Fibroblast of peridontal ligament (primary cell): ENCODE results near the gene ZSCAN22.
"Not testable (repeated sequence)": the region's sequence is repeated elsewhere in the genome, so short reads cannot be mapped to it uniquely, and the experiment has no call there.

Experiments
- DNase-seq: peaks from one replicate; pipeline ENCODE4 v3.0.0-alpha.2; 2010; ENCODE audit errors: extremely low read depth

The ZSCAN22 gene

DNA sequence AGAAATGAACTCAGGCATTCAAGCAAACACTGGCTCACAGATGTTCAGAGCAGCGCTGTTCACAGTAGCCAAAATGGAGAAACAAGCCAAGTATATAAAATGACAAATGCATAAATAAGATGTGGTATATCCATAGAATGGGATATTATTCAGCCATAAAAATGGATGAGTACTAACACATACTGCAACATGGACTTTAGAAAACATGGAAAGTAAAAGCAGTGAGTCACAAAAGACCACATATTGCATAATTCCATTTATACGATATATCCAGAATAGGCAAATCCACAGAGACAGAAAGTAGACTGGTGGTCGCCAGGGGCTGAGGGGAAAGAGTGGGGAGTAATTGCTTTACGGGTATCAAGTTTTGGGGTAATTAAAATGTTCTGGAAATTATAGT is 47.4 kb downstream of the ZSCAN22 start:
- DNase-seq = peak; percentile 34

DNA sequence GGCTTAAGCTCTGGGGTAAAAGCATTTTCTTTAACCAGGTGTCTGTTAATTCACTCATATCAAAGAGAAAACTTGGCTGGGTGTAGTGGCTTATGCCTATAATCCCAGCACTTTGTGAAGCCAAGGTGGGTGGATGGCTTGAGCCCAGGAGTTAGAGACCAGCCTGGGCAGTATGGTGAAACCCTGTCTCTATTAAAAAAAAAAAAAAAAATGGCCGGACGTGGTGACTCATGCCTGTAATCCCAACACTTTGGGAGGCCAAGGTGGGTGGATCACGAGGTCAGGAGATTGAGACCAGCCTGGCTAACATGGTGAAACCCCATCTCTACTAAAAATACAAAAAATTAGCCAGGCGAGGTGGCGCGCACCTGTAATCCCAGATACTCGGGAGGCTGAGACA is 49.9 kb downstream of the ZSCAN22 start:
- not testable (repeated sequence) for DNase-seq

DNA sequence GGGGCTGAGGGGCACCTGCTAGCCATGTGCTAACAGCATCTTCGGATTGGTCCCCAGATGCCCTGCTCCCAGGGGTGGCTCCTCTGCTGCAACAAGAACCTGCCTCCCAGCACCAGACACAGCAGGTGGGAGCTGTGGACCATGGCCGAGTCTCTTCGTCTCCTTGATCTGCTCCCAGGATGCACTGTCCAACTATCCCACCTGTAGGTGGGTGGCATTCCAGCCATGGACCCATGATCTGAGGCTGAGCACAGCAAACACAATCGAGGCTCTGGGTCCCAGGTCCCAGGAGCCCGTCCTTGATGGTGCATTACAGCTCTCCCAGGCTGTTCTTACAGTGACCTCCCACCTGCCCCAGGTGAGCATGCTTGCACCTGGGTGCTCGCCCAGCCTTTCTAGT is 52.5 kb downstream of the ZSCAN22 start:
- no peak for DNase-seq

DNA sequence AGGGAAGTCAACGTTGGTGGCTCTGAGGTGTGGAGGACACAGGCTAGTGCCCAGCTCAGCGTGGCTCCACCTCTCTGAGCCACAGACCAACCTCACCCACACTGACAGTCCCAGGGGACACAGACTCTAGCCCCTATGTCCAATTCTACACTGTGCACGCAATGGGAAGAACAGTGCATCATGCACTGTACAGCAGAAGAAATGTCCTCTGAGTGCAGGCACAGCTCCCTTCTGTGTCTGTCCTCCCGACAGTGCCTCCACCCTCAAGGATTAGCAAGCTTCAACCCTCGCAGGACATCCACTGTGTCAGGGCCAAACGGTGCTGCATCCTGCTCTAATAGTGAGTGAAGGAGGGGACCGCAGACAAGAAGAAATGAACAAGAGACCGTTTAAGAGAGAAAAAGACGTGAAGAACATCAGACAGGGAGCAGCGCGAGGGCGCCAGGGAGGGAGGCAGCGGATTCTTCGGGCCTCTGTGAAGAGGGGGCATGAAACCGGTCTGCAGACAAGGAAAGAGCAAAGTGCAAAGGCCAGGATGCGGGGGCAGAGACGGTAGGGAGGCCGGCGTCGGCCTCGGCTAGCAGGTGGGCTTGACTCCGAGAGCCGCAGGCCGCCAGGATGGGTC is 53.4 kb downstream of the ZSCAN22 start:
- no peak for DNase-seq

DNA sequence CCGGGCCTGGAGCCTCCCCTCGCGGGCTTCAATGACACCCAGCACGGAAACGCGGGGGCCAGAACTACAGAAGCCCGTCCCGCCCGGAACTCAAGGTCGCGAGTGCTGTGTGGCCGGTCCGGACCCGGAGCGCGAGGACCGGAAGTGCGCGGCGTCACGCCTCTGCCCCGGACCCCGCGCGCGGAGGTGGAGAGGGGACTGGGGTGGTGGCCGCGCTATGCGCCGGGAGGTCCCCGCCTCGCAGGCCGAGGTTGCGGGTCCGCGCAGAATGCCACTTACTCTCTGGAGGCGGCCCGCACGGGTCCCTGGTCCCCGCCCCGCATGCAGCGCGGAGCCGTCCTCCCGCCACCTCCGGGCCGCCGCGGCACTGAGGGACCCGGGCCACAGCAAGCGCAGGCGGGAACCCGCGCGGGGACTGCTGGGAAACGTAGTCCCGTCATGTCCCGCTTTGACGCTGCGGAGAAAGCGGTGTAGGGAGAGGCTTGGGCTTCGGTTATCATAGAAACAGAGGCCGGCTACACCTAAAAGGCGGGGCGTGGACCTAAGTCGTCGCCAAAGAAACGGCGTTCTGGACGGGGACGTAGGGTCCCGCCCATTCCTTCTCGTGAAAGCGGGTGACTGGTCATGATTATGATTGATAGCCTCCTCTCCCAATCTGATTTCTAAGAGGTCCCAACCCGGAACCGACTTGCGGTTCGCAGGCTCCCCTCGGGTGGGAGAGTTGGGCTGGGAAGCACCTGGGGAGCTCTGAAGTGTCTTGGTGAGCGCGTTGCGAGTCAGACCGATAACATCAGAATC is 54.1 kb downstream of the ZSCAN22 start, which contains the start of gene ZNF837:
TSS of gene ZNF837 (minus strand) at position 369 of the 798 bp plus-strand sequence. CDS start 11,698 bp downstream, outside the sequence.
- DNase-seq = peak; percentile 100

DNA sequence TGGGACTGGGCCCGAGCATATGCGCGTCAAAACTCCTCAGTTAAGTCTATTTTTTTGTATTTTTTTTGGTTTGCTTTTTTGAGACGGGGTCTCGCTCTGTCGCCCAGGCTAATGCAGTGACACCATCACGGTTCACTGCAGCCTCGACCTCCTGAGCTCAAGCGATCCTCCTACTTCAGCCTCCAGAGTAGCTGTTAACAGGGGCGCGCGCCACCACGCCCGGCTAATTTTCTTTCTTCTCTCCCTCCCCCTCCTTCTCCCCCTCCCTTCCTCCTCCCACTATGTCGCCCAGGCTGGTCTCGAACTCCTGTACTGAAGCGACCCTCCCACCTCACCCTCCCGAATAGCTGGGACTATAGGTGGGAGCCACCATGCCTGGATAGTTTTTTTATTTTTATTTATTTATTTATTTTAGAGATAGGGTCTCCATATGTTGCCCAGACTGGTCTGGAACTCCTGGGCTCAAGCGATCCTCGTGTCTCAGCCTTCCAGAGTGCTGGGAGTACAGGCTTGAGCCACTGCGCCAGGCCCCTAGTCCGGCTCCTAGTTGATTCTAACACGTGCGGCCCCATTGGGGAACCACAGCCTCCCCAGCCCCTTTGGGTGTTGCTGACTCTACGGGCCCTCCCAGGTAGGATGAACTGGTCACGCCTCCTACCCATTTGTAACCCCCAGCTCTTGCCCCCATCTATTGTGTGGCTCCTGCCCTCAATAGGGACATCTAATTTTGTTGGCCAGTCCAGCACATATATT is 54.8 kb downstream of the ZSCAN22 start:
- DNase-seq = no peak

DNA sequence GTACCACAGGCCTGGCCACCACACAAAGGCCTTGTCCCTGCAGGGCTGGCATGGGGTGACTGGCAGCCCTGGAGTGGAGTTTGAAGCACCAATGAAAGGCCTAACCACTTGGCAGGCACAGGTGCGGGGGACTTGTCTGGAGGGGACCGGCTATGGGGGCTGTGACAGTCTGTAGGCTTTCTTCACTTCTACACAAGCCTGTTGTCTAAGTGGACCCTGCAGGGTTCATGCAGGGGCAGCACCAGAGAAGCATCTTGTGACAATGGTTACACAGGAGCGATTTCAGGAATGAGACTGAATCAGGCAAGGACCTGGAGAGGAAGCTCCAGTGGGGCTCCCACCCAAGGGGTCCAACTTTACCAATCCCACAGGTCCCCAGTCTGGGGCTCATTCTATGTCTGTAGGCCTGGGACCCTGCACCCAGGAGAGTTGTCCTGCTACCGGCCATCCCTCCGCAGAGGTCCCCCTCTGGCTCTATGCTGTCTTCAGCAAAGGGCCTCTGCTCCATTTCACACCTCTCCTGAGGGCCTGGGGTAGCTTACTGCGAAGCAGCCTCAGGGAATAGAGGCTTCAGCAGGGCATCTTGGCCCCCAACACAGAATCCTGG is 56.3 kb downstream of the ZSCAN22 start:
- DNase-seq = no peak

DNA sequence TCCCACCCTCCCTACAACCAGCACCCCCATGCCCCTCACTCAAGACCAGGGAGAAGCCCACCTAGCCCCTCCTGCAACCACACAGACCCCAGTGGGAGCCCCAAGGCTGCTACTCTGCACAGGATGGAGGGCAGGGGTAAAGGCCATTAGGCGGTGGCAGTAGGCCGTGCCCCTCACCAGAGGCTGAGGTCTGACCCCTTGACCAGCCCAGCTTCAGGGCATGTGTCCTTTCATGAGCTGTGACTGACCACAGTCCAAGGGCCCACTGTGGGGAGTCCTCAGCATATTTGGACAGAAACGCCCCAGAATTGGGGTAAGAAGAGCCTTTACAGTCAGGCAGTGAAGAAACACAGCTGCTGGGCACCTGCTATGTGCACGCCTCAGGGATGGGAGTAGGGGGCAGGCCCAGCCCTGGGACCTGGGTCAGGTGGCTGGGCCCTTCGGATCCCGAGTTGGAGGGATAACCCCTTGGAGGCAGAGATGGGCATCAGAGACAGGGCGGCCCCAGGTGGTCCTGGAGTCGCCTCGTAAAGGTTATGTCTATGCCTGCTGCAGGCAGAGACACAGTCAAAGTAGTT is 58.6 kb downstream of the ZSCAN22 start:
- DNase-seq = no peak

DNA sequence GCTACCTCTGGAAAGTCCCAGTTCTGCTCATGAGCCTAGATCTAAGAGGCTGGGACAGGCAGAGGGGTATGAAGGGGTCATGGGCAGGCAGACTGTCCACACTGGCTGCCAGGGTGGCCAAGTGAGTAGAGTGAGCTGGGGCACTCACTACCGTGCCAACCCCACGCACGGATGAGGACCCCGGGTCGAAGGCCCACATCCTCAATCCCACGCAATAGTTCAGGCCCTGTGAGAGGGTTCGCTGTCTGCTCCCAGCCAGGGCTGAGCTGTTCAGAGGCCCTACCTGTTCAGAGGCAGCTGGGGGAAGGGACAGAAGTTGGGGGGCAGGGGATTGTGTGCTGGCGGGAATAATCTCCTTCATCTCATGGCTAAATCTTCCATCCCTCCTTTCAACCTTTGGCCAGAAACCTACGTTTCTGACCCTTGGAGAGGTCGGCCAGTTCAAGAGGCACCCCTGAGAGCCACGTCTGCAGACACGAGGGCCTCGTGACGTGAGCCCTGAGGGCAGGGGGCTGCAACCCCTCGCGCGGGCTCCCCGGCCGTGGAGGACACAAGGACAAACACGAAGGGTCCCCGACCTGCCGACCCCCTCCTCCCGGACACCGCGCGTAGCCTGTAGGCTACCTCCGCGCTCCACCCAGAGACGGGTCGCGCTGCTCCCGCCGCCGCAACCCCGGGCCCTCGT is 59.2 kb downstream of the ZSCAN22 start:
- DNase-seq = no peak

DNA sequence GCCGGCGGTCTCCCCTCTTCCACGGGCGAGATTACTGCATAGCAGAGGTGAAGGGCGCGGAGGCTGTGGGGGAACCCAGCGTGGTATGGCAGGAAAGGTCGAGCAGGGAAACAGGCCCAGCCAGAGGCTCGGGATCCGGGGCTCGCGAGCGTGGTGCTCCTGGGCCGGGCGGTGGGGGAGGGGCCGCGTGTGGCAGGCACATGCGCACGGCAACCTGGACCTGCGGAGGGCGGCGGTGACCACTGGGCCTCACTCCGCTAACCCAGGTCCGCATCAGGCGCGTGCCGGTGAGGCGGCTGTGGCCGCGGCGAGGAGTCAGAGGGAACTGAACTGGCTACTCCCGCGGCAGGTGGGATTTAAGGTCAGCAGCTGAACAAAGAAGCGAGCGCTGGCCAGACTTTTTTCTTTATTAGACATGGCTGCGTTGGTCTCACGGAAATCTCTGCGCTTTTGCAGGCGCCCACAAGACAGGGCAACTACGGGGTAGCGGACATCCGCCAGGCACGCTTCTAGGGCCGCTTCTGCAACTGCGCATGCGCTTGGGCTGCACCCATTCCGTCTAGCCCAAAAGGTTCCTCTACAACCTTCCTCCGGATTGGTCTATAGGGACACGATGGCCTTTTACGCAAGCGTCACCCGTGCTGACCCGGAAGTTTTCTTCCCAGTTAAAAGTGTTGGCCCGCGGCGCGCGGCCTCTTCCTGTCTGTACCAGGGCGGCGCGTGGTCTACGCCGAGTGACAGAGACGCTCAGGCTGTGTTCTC is 60.0 kb downstream of the ZSCAN22 start, which contains the start of gene RPS5:
TSS of gene RPS5 (plus strand) at position 694 of the 762 bp plus-strand sequence. CDS start 869 bp downstream, outside the sequence.
- DNase-seq = peak; percentile 99

DNA sequence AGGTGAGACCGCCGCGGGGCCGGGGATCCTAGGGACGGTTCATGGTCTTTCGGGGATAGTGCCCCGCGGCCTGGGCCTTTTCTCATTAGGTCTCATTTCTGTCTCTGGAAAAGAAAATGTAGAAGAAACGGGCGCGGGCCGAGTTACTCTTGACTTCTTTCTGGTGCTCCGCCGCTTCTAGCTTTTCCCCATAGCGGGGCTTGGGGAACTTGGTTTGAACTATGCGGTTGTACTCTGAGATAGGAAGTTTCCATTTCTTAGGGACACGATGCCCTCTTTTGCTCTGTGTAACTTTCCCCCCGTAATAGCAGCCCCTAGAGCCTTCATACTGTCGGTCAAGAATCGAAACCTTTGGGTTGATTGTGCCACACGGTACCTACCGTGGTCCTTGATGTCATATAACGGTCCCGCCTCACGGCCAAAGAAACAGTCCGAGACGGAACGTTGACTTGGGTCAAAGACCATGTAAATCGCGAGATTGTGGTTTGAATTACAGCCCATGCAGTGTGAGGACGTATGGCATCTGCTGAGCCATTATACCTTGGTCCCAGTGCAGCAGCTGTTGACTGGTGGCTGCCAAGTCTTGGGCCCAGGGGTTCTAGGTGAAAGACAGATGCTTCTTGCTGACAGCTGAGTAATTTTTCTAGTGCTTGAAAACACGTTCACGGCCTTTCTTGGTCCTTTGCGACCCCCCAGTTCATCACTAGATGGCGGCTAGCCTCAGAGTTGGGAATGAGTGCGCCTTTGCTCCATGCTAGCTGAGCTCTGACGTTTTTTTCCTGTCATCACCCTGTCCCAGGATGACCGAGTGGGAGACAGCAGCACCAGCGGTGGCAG is 60.8 kb downstream of the ZSCAN22 start:
- no peak for DNase-seq

DNA sequence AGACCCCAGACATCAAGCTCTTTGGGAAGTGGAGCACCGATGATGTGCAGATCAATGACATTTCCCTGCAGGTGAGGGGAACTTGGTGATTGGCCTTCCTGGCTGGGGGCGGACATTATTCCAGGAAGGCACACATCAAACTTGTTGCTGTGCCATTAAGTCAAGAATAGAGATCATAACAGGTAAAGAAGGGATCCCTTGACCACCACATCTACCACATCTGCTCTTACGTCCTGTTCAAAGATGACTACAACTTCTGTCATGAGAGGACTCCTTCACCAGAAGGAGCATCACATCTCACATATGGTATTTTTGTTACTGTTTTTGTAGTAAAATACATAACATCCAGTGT is 61.4 kb downstream of the ZSCAN22 start:
- DNase-seq = no peak
